ENCODE data around the gene WEE2. TPM values are rescaled to one million over a fixed set of nuclear protein-coding genes. Genes with fewer than 3 reads are reported as not detected.

WEE2 gene
- total and polyA plus RNA-seq, 2 of the 13 experiments (the other 11 are each of a cell fraction or from before 2014, with no cell fraction given) = not detected

DNA sequence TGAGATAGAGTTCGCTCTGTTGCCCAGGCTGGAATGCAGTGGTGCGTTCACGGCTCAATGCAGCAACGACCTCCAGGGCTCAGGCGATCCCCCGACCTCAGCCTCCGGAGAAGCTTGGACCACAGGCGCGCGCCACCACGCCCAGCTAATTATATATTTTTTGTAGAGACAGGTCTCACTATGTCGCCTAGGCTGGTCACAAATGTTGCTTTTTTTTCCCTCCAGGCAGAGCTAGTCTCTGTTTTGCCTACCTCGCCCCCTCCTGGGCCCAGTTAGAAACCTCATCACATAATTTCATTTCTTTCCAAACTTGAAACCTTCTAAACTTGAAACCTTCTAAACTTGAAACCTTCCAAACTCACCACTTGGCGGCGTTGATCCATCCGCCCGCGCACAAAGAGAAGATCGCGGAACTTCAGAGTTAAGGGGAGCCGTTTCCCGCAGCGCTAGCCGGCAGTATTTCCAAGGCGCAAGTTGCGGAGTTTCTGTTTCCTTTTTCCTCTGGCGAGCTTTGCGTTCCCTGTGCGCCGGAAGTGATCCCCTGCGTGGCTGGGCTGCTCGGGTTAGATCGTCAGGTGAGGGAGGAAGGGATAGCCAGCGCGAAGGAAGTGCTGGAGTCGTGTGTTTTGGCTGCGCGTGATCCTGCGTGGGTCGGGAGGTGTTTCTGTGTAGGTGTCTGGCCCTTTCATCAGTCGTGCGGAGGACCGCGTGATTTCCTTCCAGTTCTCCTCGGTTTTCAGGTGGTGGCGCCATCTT, 29.9 kb downstream of the WEE2 start, which contains the start of gene SSBP1 (continued):
- TF ChIP-seq RAD21 (CRISPR knock-in tag; IDR thresholded peaks at IDR 0.05) = no peak
- TF ChIP-seq RARA (CRISPR knock-in tag; IDR thresholded peaks at IDR 0.05) = no peak
- no peak for TF ChIP-seq NFE2L1 (CRISPR knock-in tag; IDR thresholded peaks at IDR 0.05; ENCODE audit: borderline replicate concordance)
- peak; percentile 60; the same call in 1 of the 2 replicates for TF ChIP-seq TGIF2 (CRISPR knock-in tag; IDR thresholded peaks at IDR 0.05)
- peak; percentile 94 to 97 for TF ChIP-seq POLR2A (IDR thresholded peaks at IDR 0.05; ENCODE audit: insufficient read depth in 1 of 2, low read depth in 2 of 2, low read length in 2 of 2)
- peak; percentile 90; the same call in 1 of the 2 replicates for TF ChIP-seq MAF1 (CRISPR knock-in tag; IDR thresholded peaks at IDR 0.05; ENCODE audit: borderline replicate concordance)
- TF ChIP-seq, protein P1, sequence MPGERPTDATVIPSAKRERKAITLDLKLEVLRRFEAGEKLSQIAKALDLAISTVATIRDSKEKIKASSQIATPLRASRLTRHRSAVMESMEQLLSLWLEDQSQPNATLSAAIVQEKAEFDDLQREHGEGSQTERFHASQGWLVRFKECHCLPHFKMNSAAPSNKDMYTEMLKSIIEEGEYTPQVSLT (CRISPR knock-in tag; IDR thresholded peaks at IDR 0.05; ENCODE audit: borderline replicate concordance, low read depth) = no peak
- no peak for TF ChIP-seq ZNF138 (CRISPR knock-in tag; IDR thresholded peaks at IDR 0.05; ENCODE audit: low read depth)
- TF ChIP-seq YY1 (IDR thresholded peaks at IDR 0.05; ENCODE audit: insufficient read depth, insufficient replicate concordance, low read depth, low read length) = peak; percentile 84
- TF ChIP-seq, protein P2, sequence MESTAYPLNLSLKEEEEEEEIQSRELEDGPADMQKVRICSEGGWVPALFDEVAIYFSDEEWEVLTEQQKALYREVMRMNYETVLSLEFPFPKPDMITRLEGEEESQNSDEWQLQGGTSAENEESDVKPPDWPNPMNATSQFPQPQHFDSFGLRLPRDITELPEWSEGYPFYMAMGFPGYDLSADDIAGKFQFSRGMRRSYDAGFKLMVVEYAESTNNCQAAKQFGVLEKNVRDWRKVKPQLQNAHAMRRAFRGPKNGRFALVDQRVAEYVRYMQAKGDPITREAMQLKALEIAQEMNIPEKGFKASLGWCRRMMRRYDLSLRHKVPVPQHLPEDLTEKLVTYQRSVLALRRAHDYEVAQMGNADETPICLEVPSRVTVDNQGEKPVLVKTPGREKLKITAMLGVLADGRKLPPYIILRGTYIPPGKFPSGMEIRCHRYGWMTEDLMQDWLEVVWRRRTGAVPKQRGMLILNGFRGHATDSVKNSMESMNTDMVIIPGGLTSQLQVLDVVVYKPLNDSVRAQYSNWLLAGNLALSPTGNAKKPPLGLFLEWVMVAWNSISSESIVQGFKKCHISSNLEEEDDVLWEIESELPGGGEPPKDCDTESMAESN (CRISPR knock-in tag; conservative IDR thresholded peaks at IDR 0.05) = peak; percentile 95
- TF ChIP-seq MYNN (CRISPR knock-in tag; IDR thresholded peaks at IDR 0.05; ENCODE audit: low read depth) = peak; percentile 93
- peak; percentile 56; the same call in 1 of the 2 replicates for TF ChIP-seq SAFB2 (CRISPR knock-in tag; IDR thresholded peaks at IDR 0.05; ENCODE audit: borderline replicate concordance, low read depth)
- TF ChIP-seq, protein P3, sequence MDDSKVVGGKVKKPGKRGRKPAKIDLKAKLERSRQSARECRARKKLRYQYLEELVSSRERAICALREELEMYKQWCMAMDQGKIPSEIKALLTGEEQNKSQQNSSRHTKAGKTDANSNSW (CRISPR knock-in tag; IDR thresholded peaks at IDR 0.05; ENCODE audit: borderline replicate concordance) = no peak
- no peak for TF ChIP-seq CHD4 (IDR thresholded peaks at IDR 0.05; ENCODE audit: borderline replicate concordance, low read length)
- TF ChIP-seq, protein P4, sequence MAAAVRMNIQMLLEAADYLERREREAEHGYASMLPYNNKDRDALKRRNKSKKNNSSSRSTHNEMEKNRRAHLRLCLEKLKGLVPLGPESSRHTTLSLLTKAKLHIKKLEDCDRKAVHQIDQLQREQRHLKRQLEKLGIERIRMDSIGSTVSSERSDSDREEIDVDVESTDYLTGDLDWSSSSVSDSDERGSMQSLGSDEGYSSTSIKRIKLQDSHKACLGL (CRISPR knock-in tag; IDR thresholded peaks at IDR 0.05) = peak; percentile 81
- TF ChIP-seq, protein P5, sequence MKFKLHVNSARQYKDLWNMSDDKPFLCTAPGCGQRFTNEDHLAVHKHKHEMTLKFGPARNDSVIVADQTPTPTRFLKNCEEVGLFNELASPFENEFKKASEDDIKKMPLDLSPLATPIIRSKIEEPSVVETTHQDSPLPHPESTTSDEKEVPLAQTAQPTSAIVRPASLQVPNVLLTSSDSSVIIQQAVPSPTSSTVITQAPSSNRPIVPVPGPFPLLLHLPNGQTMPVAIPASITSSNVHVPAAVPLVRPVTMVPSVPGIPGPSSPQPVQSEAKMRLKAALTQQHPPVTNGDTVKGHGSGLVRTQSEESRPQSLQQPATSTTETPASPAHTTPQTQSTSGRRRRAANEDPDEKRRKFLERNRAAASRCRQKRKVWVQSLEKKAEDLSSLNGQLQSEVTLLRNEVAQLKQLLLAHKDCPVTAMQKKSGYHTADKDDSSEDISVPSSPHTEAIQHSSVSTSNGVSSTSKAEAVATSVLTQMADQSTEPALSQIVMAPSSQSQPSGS (CRISPR knock-in tag; IDR thresholded peaks at IDR 0.05) = peak; percentile 96
- peak; percentile 67; the same call in 1 of the 2 replicates for TF ChIP-seq ZNF644 (CRISPR knock-in tag; IDR thresholded peaks at IDR 0.05; ENCODE audit: low read depth)
- TF ChIP-seq, protein P6, sequence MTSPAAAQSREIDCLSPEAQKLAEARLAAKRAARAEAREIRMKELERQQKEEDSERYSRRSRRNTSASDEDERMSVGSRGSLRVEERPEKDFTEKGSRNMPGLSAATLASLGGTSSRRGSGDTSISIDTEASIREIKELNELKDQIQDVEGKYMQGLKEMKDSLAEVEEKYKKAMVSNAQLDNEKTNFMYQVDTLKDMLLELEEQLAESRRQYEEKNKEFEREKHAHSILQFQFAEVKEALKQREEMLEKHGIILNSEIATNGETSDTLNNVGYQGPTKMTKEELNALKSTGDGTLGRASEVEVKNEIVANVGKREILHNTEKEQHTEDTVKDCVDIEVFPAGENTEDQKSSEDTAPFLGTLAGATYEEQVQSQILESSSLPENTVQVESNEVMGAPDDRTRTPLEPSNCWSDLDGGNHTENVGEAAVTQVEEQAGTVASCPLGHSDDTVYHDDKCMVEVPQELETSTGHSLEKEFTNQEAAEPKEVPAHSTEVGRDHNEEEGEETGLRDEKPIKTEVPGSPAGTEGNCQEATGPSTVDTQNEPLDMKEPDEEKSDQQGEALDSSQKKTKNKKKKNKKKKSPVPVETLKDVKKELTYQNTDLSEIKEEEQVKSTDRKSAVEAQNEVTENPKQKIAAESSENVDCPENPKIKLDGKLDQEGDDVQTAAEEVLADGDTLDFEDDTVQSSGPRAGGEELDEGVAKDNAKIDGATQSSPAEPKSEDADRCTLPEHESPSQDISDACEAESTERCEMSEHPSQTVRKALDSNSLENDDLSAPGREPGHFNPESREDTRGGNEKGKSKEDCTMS (CRISPR knock-in tag; conservative IDR thresholded peaks at IDR 0.05) = 0 out of 2 replicates have a peak, but pooled peaks have one; percentile 22
- 0 out of 2 replicates have a peak, but pooled peaks have one; percentile 68 for TF ChIP-seq ZSCAN22 (CRISPR knock-in tag; IDR thresholded peaks at IDR 0.05)
- TF ChIP-seq POLR2G (IDR thresholded peaks at IDR 0.05; ENCODE audit: low read depth, low read length) = peak; percentile 96
- no peak for TF ChIP-seq TAF15 (IDR thresholded peaks at IDR 0.05; ENCODE audit: low read depth, low read length, poor library complexity, severe bottlenecking)
